Adipose tissue (tissue), 3 donors: ENCODE data around the gene EMP3. TPM values are rescaled to one million over a fixed set of nuclear protein-coding genes. Genes with fewer than 3 reads are reported as not detected.
"Not testable (repeated sequence)": the region's sequence is repeated elsewhere in the genome, so short reads cannot be mapped to it uniquely, and the experiment has no call there.

Experiments used
- H3K27ac ChIP-seq: one replicate; pipeline ENCODE4 v1.5.1; 2013; ENCODE audit warnings: low read depth, low read length
- WGBS, 3 donors: extraction: QIAGEN DNeasy Blood & Tissue Kit; methylation state at CpG; one replicate each; pipeline ENCODE4 v1.1.7; 2013; 5-methylcytosine and 5-hydroxymethylcytosine counted together
- polyA plus RNA-seq, 3 donors: library from polyadenylated mRNA; stranded (reverse); fragments of 200-250 nt; gene quantifications; one replicate each; pipeline ENCODE4 v1.2.3, GENCODE V29; 2013
- donor health status: healthy with polysubstance abuse.
- donor health status: Bipolar disorder and iron deficiency.
- donor health status: healthy.

Gene EMP3
- polyA plus RNA-seq, 3 donors, result 8.6 to 115 (median 89.1) TPM

DNA sequence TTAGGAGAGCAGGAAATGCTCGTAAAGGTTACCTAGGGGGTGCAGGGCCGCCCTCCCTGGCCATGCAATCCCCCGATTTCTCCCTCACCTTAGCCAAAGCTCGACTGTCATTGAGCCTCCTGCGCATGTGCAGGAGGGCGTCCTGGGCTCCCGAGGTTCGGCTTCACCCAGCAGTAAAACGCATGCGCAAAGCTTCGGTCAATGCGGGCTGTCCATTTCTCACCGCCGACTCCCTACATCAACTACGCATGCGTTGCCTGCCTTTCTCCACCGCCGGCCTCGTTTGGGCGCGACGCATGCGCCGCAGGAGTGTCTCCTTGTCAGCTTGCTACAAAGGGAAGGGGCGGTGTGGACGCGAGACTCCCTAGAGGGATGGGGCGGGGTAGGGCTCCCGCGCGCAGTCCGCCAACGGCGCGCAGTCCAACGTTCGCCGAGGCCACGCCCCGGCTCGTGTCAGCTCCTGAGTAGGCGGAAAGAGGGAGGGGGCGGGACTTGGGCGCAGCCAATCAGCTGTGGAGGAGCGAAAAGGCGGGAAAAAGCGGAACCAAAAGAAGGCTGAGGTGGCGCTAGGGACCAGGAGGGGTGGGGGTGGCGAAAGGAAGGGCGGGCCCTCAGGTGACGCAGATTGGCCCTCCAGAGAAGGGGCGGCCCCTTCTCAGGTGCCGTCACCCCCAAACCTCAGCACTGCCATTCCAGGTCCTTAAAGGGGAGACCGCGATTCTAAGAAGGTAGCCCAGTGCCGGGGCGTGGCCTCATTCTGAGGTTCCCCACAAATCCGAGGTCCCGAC lies 38.7 kb downstream of the EMP3 start, which contains the start of the genes SYNGR4 and TMEM143:
TSS of gene SYNGR4 (plus strand) at position 558 of the 788 bp plus-strand sequence. CDS start 1,476 bp downstream, outside the sequence.
TSS of gene TMEM143 (minus strand) at position 131 of the 788 bp plus-strand sequence. CDS start at position 111, 20 bp downstream.
- 0 to 1% (median 1%) methylated on average over 58 to 59 of the region's 59 CpGs for WGBS, 3 donors
- peak within 1 kb of the TSS; percentile 9 for H3K27ac ChIP-seq

DNA sequence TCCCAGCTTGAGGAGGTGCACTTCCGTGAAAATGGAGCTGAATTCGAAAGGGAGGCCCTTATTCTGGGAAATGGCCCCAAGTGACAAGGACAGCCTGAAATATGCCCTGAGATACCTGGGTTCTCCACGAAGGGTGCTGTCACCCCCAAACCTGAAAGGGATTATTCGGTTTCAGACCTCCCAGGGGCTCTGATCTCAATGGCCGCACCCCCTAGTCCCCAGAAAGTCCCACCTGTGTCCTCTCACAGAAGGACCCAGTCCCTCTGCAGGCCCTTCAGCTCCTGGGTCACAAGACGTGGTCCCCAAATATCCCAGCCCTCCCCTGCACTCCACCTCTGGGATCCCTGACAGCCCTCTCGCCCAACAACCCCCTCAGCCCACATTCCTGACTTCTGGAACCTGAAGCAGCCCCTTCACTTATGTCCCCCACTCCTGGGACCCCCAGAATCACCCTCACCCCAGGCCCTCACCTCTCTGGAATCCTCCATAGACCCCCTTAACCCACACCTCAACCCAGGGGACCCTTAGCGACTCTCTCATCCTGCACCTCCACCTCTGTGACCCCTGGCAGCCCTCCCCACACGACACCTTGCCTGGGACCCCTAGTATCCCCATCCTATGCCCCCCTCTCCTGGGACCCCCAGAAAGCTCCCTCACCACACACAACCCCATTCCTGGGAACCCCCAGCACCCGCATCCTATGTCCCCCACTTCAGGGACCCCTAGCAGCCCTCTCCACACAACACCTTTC lies 39.4 kb downstream of the EMP3 start:
- no peak overlapping the region for H3K27ac ChIP-seq
- WGBS, 3 donors, result 63 to 69% (median 67%) methylated on average over 10 of the region's 10 CpGs

DNA sequence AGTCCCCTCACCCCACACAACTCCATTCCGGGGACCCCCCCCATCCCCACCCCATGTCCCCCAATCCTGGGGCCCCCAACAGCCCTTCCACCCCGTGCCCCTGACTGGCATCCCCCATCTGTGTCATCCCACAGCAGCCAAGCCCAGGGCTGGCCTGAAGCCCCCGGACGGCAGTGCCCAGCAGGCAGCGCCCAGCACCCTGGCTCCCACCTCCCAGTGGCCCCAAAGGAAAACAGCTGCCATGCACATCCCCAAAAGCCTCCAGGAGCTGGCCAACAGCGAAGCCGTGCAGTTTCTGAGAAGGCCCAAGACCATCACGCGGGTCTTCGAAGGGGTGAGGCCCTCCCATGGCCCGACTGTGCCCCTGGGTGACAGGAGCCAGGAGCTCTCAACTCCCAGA lies 40.2 kb downstream of the EMP3 start:
- 92 to 95% (median 92%) methylated on average over 11 of the region's 11 CpGs for WGBS, 3 donors

DNA sequence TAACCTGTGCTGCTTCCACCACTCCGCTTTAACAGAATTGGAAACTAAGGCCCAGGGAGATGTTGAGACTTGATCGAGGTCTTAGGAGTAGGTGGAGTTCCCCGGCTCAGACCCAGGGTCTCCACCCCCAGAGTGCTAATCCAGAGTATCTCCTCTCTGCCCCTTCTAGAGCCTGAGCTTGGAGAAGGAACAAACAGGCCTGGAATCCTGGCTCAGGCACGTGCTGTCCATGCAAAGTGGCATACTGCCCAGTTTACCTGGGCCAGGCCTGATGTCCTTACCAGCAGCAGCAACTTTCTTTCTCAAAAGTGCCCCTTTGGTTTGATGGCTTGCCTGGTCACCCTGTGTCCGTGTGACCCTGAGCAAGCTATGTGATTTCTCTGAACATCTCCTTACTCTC lies 42.5 kb downstream of the EMP3 start:
- H3K27ac ChIP-seq, result no peak overlapping the region
- WGBS, 3 donors, result 55 to 76% (median 74%) methylated on average over 5 of the region's 5 CpGs

More for the DNA sequence above, 40.2 kb downstream of the EMP3 start:
- no peak overlapping the region for H3K27ac ChIP-seq

DNA sequence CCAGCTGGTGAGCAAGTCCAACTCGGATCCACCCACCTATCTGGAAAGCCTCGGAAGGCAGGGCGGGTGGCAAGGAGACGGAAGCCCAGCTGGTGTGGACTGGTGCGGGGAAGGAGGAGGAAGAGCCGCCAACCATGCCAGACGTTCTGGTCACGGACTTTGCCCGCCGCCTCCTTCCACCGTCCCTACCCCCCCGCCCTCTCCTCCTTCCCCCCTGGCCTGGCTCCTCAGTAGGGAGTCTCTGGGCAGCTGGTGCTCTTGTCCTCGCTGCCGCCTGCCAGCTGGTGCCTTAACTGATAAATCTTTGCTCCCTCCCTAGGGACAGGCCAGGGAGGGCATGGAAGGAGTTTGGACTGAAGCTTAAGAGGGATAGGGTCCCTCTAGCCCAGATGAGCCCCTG lies 43.6 kb downstream of the EMP3 start:
- no peak overlapping the region for H3K27ac ChIP-seq
- 58 to 84% (median 81%) methylated on average over 14 of the region's 14 CpGs for WGBS, 3 donors

DNA sequence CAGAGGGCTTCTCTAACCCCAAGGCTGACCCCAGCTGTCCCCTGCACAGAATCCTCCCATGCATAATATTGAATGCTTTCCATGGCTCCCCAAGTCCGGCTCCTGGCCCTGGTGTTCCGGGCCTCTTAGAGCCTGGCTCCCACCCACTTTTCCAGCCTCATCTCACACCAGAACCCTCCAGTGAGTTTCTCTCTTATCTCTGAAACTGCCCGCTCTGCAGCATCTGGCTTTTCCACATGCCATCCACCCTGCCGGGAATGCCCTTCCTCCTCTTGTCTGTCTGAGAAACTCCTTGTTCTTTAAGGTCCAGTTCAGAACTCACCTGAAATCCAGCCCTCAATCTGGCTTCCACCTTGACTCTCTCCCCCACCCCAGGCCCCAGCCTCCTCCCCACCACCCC lies 45.6 kb downstream of the EMP3 start:
- no peak overlapping the region for H3K27ac ChIP-seq
- 80 to 87% (median 87%) methylated on average over 4 of the region's 4 CpGs for WGBS, 3 donors

DNA sequence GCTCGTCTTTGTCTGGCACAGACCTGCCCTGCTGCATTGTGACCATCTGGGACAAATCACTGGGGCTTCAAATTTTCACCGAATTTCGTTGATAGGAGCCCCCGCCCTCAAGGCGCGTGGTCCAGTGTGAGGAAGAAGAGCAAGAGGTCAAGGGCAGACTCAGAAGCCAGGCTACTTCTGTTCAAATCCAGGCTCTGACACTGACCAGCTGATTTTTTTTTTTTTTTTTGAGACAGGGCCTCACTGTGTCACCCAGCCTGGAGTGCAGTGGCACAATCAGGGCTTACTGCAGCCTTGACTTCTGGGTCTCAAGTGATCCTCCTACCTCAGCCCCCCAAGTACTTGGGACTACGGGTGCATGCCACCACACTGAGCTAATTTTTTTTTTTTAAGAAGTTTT lies 46.0 kb downstream of the EMP3 start:
- WGBS, 3 donors, result 71 to 81% (median 77%) methylated on average over 7 of the region's 7 CpGs
- H3K27ac ChIP-seq, result no peak overlapping the region

DNA sequence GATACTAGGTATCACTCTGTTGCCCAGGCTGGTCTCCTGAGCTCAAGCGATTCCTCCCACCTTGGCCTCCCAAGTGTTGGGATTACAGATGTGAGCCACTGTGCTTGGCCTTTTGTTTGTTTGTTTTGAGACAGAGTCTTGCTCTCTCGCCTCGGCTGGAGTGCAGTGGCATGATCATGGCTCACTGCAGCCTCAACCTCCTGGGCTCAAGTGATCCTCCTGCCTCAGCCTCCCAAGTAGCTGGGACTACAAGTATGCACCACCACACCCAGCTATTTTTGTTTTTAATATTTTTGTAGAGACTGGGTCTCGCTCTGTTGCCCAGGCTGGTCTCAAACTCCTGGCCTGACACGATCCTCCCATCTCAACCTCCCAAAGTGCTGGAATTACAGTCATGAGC lies 46.4 kb downstream of the EMP3 start:
- 95 to 97% (median 97%) methylated on average over 5 of the region's 5 CpGs for whole genome bisulfite sequencing, 3 donors
- not testable (repeated sequence) for H3K27ac ChIP-seq

DNA sequence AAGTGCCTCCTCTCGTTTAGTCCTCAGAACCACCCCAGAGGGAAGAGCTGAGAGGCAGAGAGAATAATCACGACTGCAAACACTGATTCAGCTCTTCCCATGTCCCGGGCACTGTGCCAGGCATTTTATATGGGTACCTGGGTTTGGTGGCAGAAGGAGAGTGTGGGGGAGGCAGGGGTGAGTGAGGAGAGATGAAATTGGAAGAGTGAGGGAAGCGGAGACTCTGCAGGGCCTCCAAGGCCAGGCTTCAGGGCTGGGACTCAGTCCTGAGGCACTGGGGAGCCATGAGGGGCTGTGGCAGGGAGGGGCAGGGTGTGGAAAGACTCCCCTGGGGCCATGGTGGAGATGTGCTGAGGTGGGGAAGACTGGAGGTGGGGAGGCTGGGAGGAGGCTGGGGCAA lies 47.6 kb downstream of the EMP3 start:
- WGBS, 3 donors, result 51 to 67% (median 56%) methylated on average over 4 of the region's 4 CpGs
- no peak overlapping the region for H3K27ac ChIP-seq

DNA sequence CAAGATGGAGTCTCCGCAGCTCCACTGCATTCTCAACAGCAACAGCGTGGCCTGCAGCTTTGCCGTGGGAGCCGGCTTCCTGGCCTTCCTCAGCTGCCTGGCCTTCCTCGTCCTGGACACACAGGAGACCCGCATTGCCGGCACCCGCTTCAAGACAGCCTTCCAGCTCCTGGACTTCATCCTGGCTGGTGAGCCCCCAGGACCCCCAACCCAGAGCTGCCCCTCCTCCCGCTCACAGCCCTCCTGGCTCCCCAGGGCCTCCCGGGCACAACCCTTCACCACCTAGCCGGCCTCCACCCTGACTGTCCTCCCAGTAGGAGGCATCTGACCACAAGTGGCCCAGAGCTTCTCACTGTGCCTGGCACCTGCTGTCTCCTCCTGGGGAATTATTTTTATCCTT lies 48.2 kb downstream of the EMP3 start:
- WGBS, 3 donors, result 82 to 87% (median 84%) methylated on average over 8 to 11 of the region's 11 CpGs
- no peak overlapping the region for H3K27ac ChIP-seq

DNA sequence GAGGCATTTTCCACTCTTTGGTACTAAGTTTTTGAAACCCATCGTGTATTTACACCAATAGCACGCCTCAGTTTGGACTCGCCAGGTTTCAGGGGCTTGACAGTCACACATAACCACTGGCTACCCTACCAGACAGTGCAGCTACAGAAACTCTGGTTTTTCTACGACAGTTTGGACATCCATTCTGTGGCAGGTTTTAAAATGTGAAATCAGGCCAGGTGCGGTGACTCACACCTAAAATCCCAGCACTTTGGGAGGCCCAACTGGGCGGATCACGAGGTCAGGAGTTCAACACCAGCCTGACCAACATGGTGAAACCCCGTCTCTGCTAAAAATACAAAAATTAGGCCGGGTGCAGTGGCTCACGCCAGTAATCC lies 52.8 kb downstream of the EMP3 start:
- 91 to 92% (median 91%) methylated on average over 10 of the region's 10 CpGs for WGBS, 3 donors

DNA sequence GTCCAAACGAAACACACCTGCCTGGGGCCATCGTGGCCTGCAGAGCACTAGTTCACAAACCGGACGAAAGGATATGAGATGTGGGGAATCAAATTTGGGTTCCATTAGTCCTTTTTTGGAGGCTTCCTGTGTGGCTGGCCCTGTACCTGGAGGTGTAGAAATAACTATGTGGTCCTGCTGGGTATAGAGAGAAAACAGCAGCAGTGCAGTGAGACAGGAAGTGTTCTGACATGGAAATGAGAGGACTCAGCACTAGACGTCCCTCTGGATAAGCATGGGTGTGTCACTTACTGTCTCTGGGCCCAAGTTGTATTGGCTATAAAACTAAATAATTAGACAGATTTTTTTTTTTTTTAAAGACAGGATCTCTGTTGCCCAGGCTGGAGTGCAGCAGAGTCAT lies 53.7 kb downstream of the EMP3 start:
- WGBS, 3 donors, result 77 to 82% (median 78%) methylated on average over 5 of the region's 5 CpGs
- no peak overlapping the region for H3K27ac ChIP-seq

More for the DNA sequence above, 52.8 kb downstream of the EMP3 start:
- H3K27ac ChIP-seq, result no peak overlapping the region

Other genes starting within 250 kb of the EMP3 start
- gene PLA2G4C, start 214.7 kb upstream of the EMP3 start, polyA plus RNA-seq, result 1 to 10 TPM; 2.5 to 6.9 (median 3.3) TPM
- gene LIG1, start 155.2 kb upstream of the EMP3 start, polyA plus RNA-seq, result 10 to 100 TPM in 1 of 3 donors, 1 to 10 TPM in 2; 6.3 to 18.5 (median 7.4) TPM
- 1 to 10 TPM; 3.0 to 7.8 (median 4.2) TPM for gene ZSWIM9, start 154.9 kb upstream of the EMP3 start, polyA plus RNA-seq
- 10 to 100 TPM; 15.4 to 41.2 (median 31.8) TPM for gene CARD8, start 69.6 kb upstream of the EMP3 start, polyA plus RNA-seq
- gene ZNF114, start 55.5 kb upstream of the EMP3 start, polyA plus RNA-seq, result 1 to 10 TPM in 1 of 3 donors, under 1 TPM in 1, not detected in 1; 0.07 to 1.9 TPM
- gene TMEM143, start 38.4 kb downstream of the EMP3 start, polyA plus RNA-seq, result 10 to 100 TPM in 1 of 3 donors, 1 to 10 TPM in 2; 3.8 to 12.8 (median 7.4) TPM
- gene SYNGR4, start 38.8 kb downstream of the EMP3 start, polyA plus RNA-seq, result under 1 TPM in 1 of 3 donors, not detected in 2; 0.94 TPM
- gene KDELR1, start 66.0 kb downstream of the EMP3 start, polyA plus RNA-seq, result 10 to 100 TPM; 86.8 to 98.2 (median 95.7) TPM
- gene GRIN2D, start 68.1 kb downstream of the EMP3 start, polyA plus RNA-seq, result under 1 TPM; 0.07 to 0.34 (median 0.15) TPM
- gene GRWD1, start 120.4 kb downstream of the EMP3 start, polyA plus RNA-seq, result 10 to 100 TPM in 2 of 3 donors, 1 to 10 TPM in 1; 7.5 to 29.5 (median 12.7) TPM
- under 1 TPM; 0.11 to 0.58 (median 0.17) TPM for gene KCNJ14, start 130.0 kb downstream of the EMP3 start, polyA plus RNA-seq
- 10 to 100 TPM; 36.5 to 50.2 (median 40.7) TPM for gene CYTH2, start 143.8 kb downstream of the EMP3 start, polyA plus RNA-seq
- gene LMTK3, start 186.3 kb downstream of the EMP3 start, polyA plus RNA-seq, result 1 to 10 TPM in 1 of 3 donors, under 1 TPM in 2; 0.22 to 1.6 (median 0.22) TPM
- gene SULT2B1, start 226.6 kb downstream of the EMP3 start, polyA plus RNA-seq, result under 1 TPM; 0.20 to 0.90 (median 0.45) TPM